AG20443 (cell line): ENCODE data around the gene GNRHR.

Source experiments
- DNase-seq: peaks from one replicate; pipeline ENCODE4 v3.0.0; 2012; ENCODE audit warnings: low spot score, mixed read lengths

GNRHR gene

GRCh38 chr4:67700116-67700737 is 54.0 kb downstream of the GNRHR start:
- peak; percentile 25 for DNase-seq

DNA sequence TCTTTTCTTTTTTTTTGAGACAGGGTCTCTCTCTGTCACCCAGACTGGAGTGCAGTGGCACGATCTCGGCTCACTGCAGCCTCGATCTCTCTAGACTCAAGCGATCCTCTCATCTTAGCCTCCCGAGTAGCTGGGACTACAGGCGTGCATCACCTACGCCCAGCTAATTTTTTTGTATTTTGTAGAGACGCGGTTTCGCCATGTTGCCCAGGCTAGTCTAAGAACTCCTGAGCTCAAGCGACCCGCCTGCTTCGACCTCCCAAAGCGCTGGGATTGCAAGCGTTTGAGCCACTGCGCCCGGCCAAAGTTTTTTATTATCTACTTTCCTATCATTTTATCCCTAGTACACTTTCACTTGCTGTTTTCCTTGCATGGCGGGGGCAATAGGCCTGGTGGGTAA is 54.6 kb downstream of the GNRHR start:
- no peak for DNase-seq

GRCh38 chr4:67697860-67698687 is 56.1 kb downstream of the GNRHR start:
- no peak for DNase-seq

DNA sequence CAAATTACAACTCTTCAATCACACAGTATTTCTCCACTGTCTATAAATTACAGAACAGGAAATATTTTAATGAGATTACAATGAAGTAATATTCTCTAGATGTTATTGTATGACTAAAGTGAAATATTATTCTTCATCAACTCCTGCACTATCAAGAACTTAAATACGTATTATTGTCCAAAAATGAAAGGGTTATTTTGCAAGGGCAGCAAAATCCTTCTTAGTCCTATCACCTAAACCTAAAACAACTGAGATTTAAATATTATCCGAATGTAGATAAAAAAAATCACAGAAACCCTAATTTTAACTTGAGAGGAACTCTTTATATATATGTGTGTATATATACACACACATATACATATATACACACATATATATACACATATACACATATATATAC is 58.1 kb downstream of the GNRHR start:
- no peak for DNase-seq

DNA sequence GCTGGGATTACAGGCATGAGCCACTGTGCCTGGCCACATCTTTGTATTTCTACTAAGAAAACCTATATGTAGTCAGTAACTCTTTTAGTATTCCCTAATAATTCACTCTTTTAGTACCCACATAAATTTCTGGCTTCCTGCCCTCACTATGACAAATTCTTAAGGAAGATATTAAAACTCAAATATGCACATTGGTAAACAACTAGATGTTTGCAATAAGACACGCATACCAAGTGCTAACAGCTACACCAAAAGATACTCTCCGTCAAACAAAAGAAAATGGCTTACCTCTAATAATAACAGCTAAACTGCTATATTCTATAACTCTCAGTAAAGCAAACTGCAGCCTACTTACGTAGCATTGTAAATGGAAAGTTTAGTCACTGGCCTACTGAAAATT is 59.5 kb downstream of the GNRHR start:
- DNase-seq, result no peak

GRCh38 chr4:67691328-67691727 is 62.9 kb downstream of the GNRHR start:
- no peak for DNase-seq
